ENCODE results near the gene HIRA.
"Not testable (repeated sequence)": the region's sequence is repeated elsewhere in the genome, so short reads cannot be mapped to it uniquely, and the experiment has no call there.

HIRA gene

GRCh38 chr22:19323420-19323819 lies 108.1 kb downstream of the HIRA start:
- not testable (repeated sequence) for DNase-seq (ENCODE audit: low spot score)

- DNase-seq (ENCODE audit: low spot score) = no peak
Observed at GRCh38 chr22:19321757-19322156, 109.8 kb downstream of the HIRA start.

- not testable (repeated sequence) for DNase-seq (ENCODE audit: low spot score)
Observed at GRCh38 chr22:19320136-19320535, 111.4 kb downstream of the HIRA start.

- DNase-seq (ENCODE audit: low spot score) = no peak
Observed at GRCh38 chr22:19319281-19319680, 112.3 kb downstream of the HIRA start.

GRCh38 chr22:19317865-19318264 lies 113.7 kb downstream of the HIRA start:
- no peak for DNase-seq (ENCODE audit: low spot score)

GRCh38 chr22:19307872-19308271 lies 123.7 kb downstream of the HIRA start:
- no peak for DNase-seq (ENCODE audit: low spot score)

GRCh38 chr22:19306535-19306934 lies 125.0 kb downstream of the HIRA start:
- DNase-seq (ENCODE audit: low spot score) = not testable (repeated sequence)

GRCh38 chr22:19304547-19304946 lies 127.0 kb downstream of the HIRA start:
- no peak for DNase-seq (ENCODE audit: low spot score)

- no peak for DNase-seq (ENCODE audit: low spot score)
Observed at GRCh38 chr22:19303785-19304184, 127.7 kb downstream of the HIRA start.

- no peak for DNase-seq (ENCODE audit: low spot score)
Observed at GRCh38 chr22:19295733-19296132, 135.8 kb downstream of the HIRA start.

GRCh38 chr22:19292458-19293230 lies 138.9 kb downstream of the HIRA start:
- DNase-seq (ENCODE audit: low spot score) = no peak

- peak; percentile 66 for DNase-seq (ENCODE audit: low spot score)
Observed at GRCh38 chr22:19291580-19292457, 139.7 kb downstream of the HIRA start, which contains the start of gene CLTCL1. Gene CLTCL1, minus strand, starts transcription at chr22:19291719. Its CDS starts 78 bp downstream, at chr22:19291641.

- DNase-seq (ENCODE audit: low spot score) = peak; percentile 23
Observed at GRCh38 chr22:19291218-19291579, 140.3 kb downstream of the HIRA start.

- DNase-seq (ENCODE audit: low spot score) = no peak
Observed at GRCh38 chr22:19290400-19291217, 140.9 kb downstream of the HIRA start.

- peak; percentile 77 for DNase-seq (ENCODE audit: low spot score)
Observed at GRCh38 chr22:19289475-19290161, 141.9 kb downstream of the HIRA start.

- DNase-seq (ENCODE audit: low spot score) = peak; percentile 77
Observed at GRCh38 chr22:19287889-19288288, 143.6 kb downstream of the HIRA start.

GRCh38 chr22:19287076-19287707 lies 144.3 kb downstream of the HIRA start:
- peak; percentile 46 for DNase-seq (ENCODE audit: low spot score)

- DNase-seq (ENCODE audit: low spot score) = no peak
Observed at GRCh38 chr22:19285831-19286230, 145.7 kb downstream of the HIRA start.
